ENCODE results near the gene LRCH2. TPM values are rescaled to one million over a fixed set of nuclear protein-coding genes. Genes with fewer than 3 reads are reported as not detected.
A peak's percentile ranks its signal among the peaks of the same experiment; 100 is the strongest.
"Not testable (repeated sequence)": the region's sequence is repeated elsewhere in the genome, so short reads cannot be mapped to it uniquely, and the experiment has no call there.

Gene LRCH2
- total RNA-seq, 1 donor from 2014 or later, result 12.5 TPM

GRCh38 chrX:115229337-115230003 lies 4.4 kb downstream of the LRCH2 start:
- Mint-ChIP-seq H3K27me3 (peaks cover 15% of the 10 kb centered on the region), H3K36me3 (no peaks in the 10 kb centered on the region), H3K4me3 (peak overlapping the region; percentile 6), H3K9me3 (no peaks in the 10 kb centered on the region), H3K27ac (no peak overlapping the region), H3K4me1 (ENCODE audit: unreplicated experiment) (peaks cover 34% of the 10 kb centered on the region)
- TF ChIP-seq CTCF (conservative IDR thresholded peaks at IDR 0.05), result no peak
- no peak for DNase-seq (ENCODE audit: extremely low spot score, unreplicated experiment)

GRCh38 chrX:115226929-115227328 lies 7.0 kb downstream of the LRCH2 start:
- DNase-seq (ENCODE audit: extremely low spot score, unreplicated experiment), result no peak
- no peak overlapping the region for H3K27ac Mint-ChIP-seq
- peak; percentile 65 for TF ChIP-seq CTCF (conservative IDR thresholded peaks at IDR 0.05)
- H3K4me3 Mint-ChIP-seq, result no peak overlapping the region
- peaks cover 28% of the 10 kb centered on the region for H3K4me1 Mint-ChIP-seq (ENCODE audit: unreplicated experiment)
- H3K27me3 Mint-ChIP-seq, result peaks cover 3% of the 10 kb centered on the region
- H3K9me3 Mint-ChIP-seq, result no peaks in the 10 kb centered on the region
- peaks cover 3% of the 10 kb centered on the region for H3K36me3 Mint-ChIP-seq

- H3K4me1 Mint-ChIP-seq (ENCODE audit: unreplicated experiment); H3K4me3 Mint-ChIP-seq; H3K36me3 Mint-ChIP-seq; DNase-seq (ENCODE audit: extremely low spot score, unreplicated experiment); H3K27ac Mint-ChIP-seq; H3K27me3 Mint-ChIP-seq; H3K9me3 Mint-ChIP-seq: not testable (repeated sequence)
These were observed 16.6 kb downstream of the LRCH2 start for GRCh38 chrX:115217346-115217745.

- DNase-seq (ENCODE audit: extremely low spot score, unreplicated experiment), result no peak
- no peaks in the 10 kb centered on the region for H3K27me3 Mint-ChIP-seq
- no peak for TF ChIP-seq CTCF (conservative IDR thresholded peaks at IDR 0.05)
- no peak overlapping the region for H3K27ac Mint-ChIP-seq
- H3K4me3 Mint-ChIP-seq, result no peak overlapping the region
- H3K9me3 Mint-ChIP-seq, result no peaks in the 10 kb centered on the region
- peaks cover 5% of the 10 kb centered on the region for H3K4me1 Mint-ChIP-seq (ENCODE audit: unreplicated experiment)
- H3K36me3 Mint-ChIP-seq, result peaks cover 16% of the 10 kb centered on the region
These were observed 19.3 kb downstream of the LRCH2 start for GRCh38 chrX:115214605-115215004.

- no peak overlapping the region for H3K4me3 Mint-ChIP-seq
- H3K4me1 Mint-ChIP-seq (ENCODE audit: unreplicated experiment), result peaks cover 5% of the 10 kb centered on the region
- no peaks in the 10 kb centered on the region for H3K27me3 Mint-ChIP-seq
- H3K9me3 Mint-ChIP-seq, result no peaks in the 10 kb centered on the region
- DNase-seq (ENCODE audit: extremely low spot score, unreplicated experiment), result no peak
- TF ChIP-seq CTCF (conservative IDR thresholded peaks at IDR 0.05), result no peak
- no peak overlapping the region for H3K27ac Mint-ChIP-seq
- H3K36me3 Mint-ChIP-seq, result peaks cover 17% of the 10 kb centered on the region
These were observed 19.7 kb downstream of the LRCH2 start for GRCh38 chrX:115214151-115214550.

- not testable (repeated sequence) for H3K27ac Mint-ChIP-seq
These were observed 24.3 kb downstream of the LRCH2 start for GRCh38 chrX:115209547-115209946.

GRCh38 chrX:115204040-115204439 lies 29.9 kb downstream of the LRCH2 start:
- H3K4me3 Mint-ChIP-seq, result no peak overlapping the region
- peaks cover 19% of the 10 kb centered on the region for H3K36me3 Mint-ChIP-seq
- DNase-seq (ENCODE audit: extremely low spot score, unreplicated experiment), result no peak
- peaks cover 30% of the 10 kb centered on the region for H3K9me3 Mint-ChIP-seq
- no peak for TF ChIP-seq CTCF (conservative IDR thresholded peaks at IDR 0.05)
- H3K4me1 Mint-ChIP-seq (ENCODE audit: unreplicated experiment), result no peaks in the 10 kb centered on the region
- no peaks in the 10 kb centered on the region for H3K27me3 Mint-ChIP-seq
- H3K27ac Mint-ChIP-seq, result no peak overlapping the region

More at GRCh38 chrX:115209547-115209946, 24.3 kb downstream of the LRCH2 start:
- H3K4me3 Mint-ChIP-seq; DNase-seq (ENCODE audit: extremely low spot score, unreplicated experiment); H3K9me3 Mint-ChIP-seq; H3K4me1 Mint-ChIP-seq (ENCODE audit: unreplicated experiment); H3K27me3 Mint-ChIP-seq: not testable (repeated sequence)
- peaks cover 19% of the 10 kb centered on the region for H3K36me3 Mint-ChIP-seq

Data from type B pancreatic cell (in vitro differentiated cells).